B cell (primary cell): ENCODE measurements around the gene PRAMEF14. TPM values are rescaled to one million over a fixed set of nuclear protein-coding genes. Genes with fewer than 3 reads are reported as not detected.
"Not testable (repeated sequence)": the region's sequence is repeated elsewhere in the genome, so short reads cannot be mapped to it uniquely, and the experiment has no call there.

Source experiments
- ATAC-seq: fragments of 200-7000 bp; cut with Tn5 transposase; one replicate; pipeline ENCODE4 v1.10.0; 2021; ENCODE audit warnings: low read depth, mild to moderate bottlenecking, moderate number of reproducible peaks, moderate library complexity
- CTCF ChIA-PET: fragments of 350-600 bp; sonication (Branson Sonifier 250); formaldehyde crosslinking; loops from one replicate; lab custom pipeline; 2021; ENCODE audit warnings: antibody characterized with exemption, inconsistent platforms; lab: Charles Lee
- POLR2A ChIA-PET: fragments of 350-600 bp; sonication (Branson Sonifier 250); formaldehyde crosslinking; loops from one replicate; lab custom pipeline; 2021; ENCODE audit warnings: antibody characterized with exemption; lab: Charles Lee
- DNase-seq: peaks from one replicate; pipeline ENCODE4 v3.0.0; 2013
- H2AFZ ChIP-seq: 2 replicates; pipeline ENCODE4 v1.6.1; 2012; ENCODE audit warnings: mild to moderate bottlenecking, low read depth, low read length; ENCODE audit not compliant: insufficient read depth, poor library complexity, severe bottlenecking
- H3K27ac ChIP-seq, 2 donors: 1 replicate in 1 of 2; 2 replicates in 1 of 2; pipeline ENCODE4 v1.5.1; 2012 to 2013; ENCODE audit warnings: low read length in 2 of 2, mild to moderate bottlenecking in 2 of 2, moderate library complexity in 1 of 2
- H3K27me3 ChIP-seq, 4 experiments: fragments of 200-600 bp in 1 of 4; sonication (generic) in 1 of 4; replicated peaks in 1 of 4; 1 replicate in 2 of 4; 2 replicates in 2 of 4; pipeline versions ENCODE4 v1.6.1 to v1.7.0; 2013 to 2016; ENCODE audit warnings: low read length in 3 of 4, mild to moderate bottlenecking in 2 of 4, mixed read lengths in 1 of 4, moderate library complexity in 1 of 4; ENCODE audit not compliant: insufficient read depth in 4 of 4, control insufficient read depth in 3 of 4; ENCODE audit errors: control extremely low read depth in 1 of 4
- H3K36me3 ChIP-seq, 2 experiments: replicated peaks in 1 of 2; 1 replicate in 1 of 2; 2 replicates in 1 of 2; pipeline versions ENCODE4 v1.6.1 to v1.7.1; 2013; ENCODE audit warnings: low read length in 1 of 2; ENCODE audit not compliant: insufficient read depth in 2 of 2, control insufficient read depth in 1 of 2; ENCODE audit errors: control extremely low read depth in 1 of 2, extremely low read depth in 1 of 2
- H3K4me1 ChIP-seq, 2 donors: fragments of 200-600 bp in 1 of 2; sonication (generic) in 1 of 2; 1 replicate in 1 of 2; 2 replicates in 1 of 2; pipeline versions ENCODE4 v1.5.1 to v1.6.1; 2013 to 2017; ENCODE audit warnings: low read length in 2 of 2; ENCODE audit not compliant: control insufficient read depth in 2 of 2, insufficient read depth in 2 of 2
- H3K4me2 ChIP-seq: replicated peaks from 2 replicates; pipeline ENCODE3; 2012; ENCODE audit warnings: mild to moderate bottlenecking, low read depth, low read length; ENCODE audit not compliant: poor library complexity, severe bottlenecking
- H3K4me3 ChIP-seq, 5 experiments: fragments of 200-600 bp in 1 of 5; sonication (generic) in 1 of 5; 1 replicate in 3 of 5; 2 replicates in 2 of 5; pipeline versions ENCODE4 v1.5.1 to v1.7.0; 2011 to 2016; ENCODE audit warnings: low read length in 4 of 5, mild to moderate bottlenecking in 4 of 5, low read depth in 2 of 5, control low read depth in 1 of 5, moderate library complexity in 1 of 5; ENCODE audit not compliant: insufficient read depth in 1 of 5; ENCODE audit errors: control extremely low read depth in 1 of 5, extremely low read depth in 1 of 5
- H3K79me2 ChIP-seq: fragments of 200-600 bp; sonication (generic); one replicate; pipeline ENCODE4 v1.6.0; 2016; ENCODE audit warnings: low read length; ENCODE audit not compliant: control insufficient read depth, insufficient read depth
- H3K9ac ChIP-seq: fragments of 200-600 bp; sonication (generic); 2 replicates; pipeline ENCODE4 v1.6.1; 2017; ENCODE audit warnings: mild to moderate bottlenecking, low read length, moderate library complexity
- H3K9me3 ChIP-seq, 3 donors: one replicate each; pipeline versions ENCODE4 v1.6.1 to v1.7.1; 2013; ENCODE audit warnings: low read length in 2 of 3; ENCODE audit not compliant: control insufficient read depth in 2 of 3, insufficient read depth in 1 of 3; ENCODE audit errors: control extremely low read depth in 1 of 3
- H4K20me1 ChIP-seq: 2 replicates; pipeline ENCODE4 v1.6.0; 2012; ENCODE audit warnings: mild to moderate bottlenecking, low read length; ENCODE audit not compliant: insufficient read depth, control insufficient read depth, poor library complexity, severe bottlenecking
- H3K27ac Mint-ChIP-seq: one replicate; pipeline ENCODE4 v1.8.0; 2021; ENCODE audit warnings: mixed read lengths
- H3K27me3 Mint-ChIP-seq: one replicate; pipeline ENCODE4 v1.8.0; 2021; ENCODE audit warnings: mixed read lengths
- H3K4me1 Mint-ChIP-seq: one replicate; pipeline ENCODE4 v1.8.0; 2021; ENCODE audit warnings: mixed read lengths
- H3K4me3 Mint-ChIP-seq: one replicate; pipeline ENCODE4 v1.8.0; 2021; ENCODE audit warnings: mixed read lengths
- H3K9me3 Mint-ChIP-seq: one replicate; pipeline ENCODE4 v1.8.0; 2022; ENCODE audit warnings: mixed read lengths; ENCODE audit not compliant: insufficient read depth
- WGBS: methylation state at CpG from one replicate; pipeline ENCODE4 v1.1.5; 2013; ENCODE audit warnings: missing lambda C conversion rate; ENCODE audit not compliant: insufficient coverage; 5-methylcytosine and 5-hydroxymethylcytosine counted together
- intact Hi-C: fragments of 100-400 bp; cut with micrococcal nuclease; formaldehyde crosslinking; loops from one replicate; pipeline ENCODE4 v1.10.0; 2022
- polyA minus RNA-seq: library from RNA; depleted of rRNA, polyadenylated mRNA; stranded (reverse); fragments of >200 nt; gene quantifications from 2 replicates; pipeline ENCODE4 v1.2.3, GENCODE V29; 2012
- polyA plus RNA-seq: library from polyadenylated mRNA; depleted of rRNA; stranded (reverse); fragments of >200 nt; gene quantifications from 2 replicates; pipeline ENCODE4 v1.2.3, GENCODE V29; 2012
- total RNA-seq, 2 donors: library from RNA; stranded (reverse); fragments of 120-200 nt in 1 of 2; gene quantifications; 1 replicate in 1 of 2; 2 replicates in 1 of 2; pipeline versions ENCODE4 v1.2.3 to v1.2.4, GENCODE V29; 2013 to 2022

Gene PRAMEF14
- total RNA-seq (not detected in 2 replicates), polyA plus RNA-seq (not detected in 2 replicates), polyA minus RNA-seq (not detected in 2 replicates)
- not detected for total RNA-seq (2013)

GRCh38 chr1:13347034-13347433 is at the start of gene PRAMEF14:
Gene PRAMEF14 (minus strand): TSS chr1:13347134. CDS start chr1:13345314, 1,820 bp downstream.
- H2AFZ ChIP-seq, H3K4me1 Mint-ChIP-seq, intact Hi-C loops, ATAC-seq, H3K4me3 Mint-ChIP-seq, H3K9me3 Mint-ChIP-seq, POLR2A ChIA-PET, H3K4me3 ChIP-seq, H3K4me2 ChIP-seq, H3K36me3 ChIP-seq, H3K9ac ChIP-seq, H3K27me3 ChIP-seq, H3K27me3 Mint-ChIP-seq, H3K27ac ChIP-seq, H4K20me1 ChIP-seq, H3K27ac Mint-ChIP-seq, CTCF ChIA-PET, H3K9me3 ChIP-seq, H3K4me1 ChIP-seq, DNase-seq, H3K79me2 ChIP-seq: not testable (repeated sequence)
- WGBS: no CpG with 5 or more reads among the region's 7 CpGs

GRCh38 chr1:13395311-13395710 is 48.4 kb upstream of the PRAMEF14 start:
- H3K27me3 ChIP-seq, H3K4me2 ChIP-seq, H2AFZ ChIP-seq, DNase-seq, H3K9me3 Mint-ChIP-seq, H3K27me3 Mint-ChIP-seq, H3K27ac Mint-ChIP-seq, H3K4me1 ChIP-seq, ATAC-seq, H3K36me3 ChIP-seq, H3K79me2 ChIP-seq, H3K4me3 Mint-ChIP-seq, H3K9ac ChIP-seq, H3K9me3 ChIP-seq, POLR2A ChIA-PET, H3K27ac ChIP-seq, intact Hi-C loops, H3K4me1 Mint-ChIP-seq, H3K4me3 ChIP-seq, H4K20me1 ChIP-seq, CTCF ChIA-PET: not testable (repeated sequence)
- WGBS: 95% methylated on average over 4 of the region's 22 CpGs

GRCh38 chr1:13394761-13395160 is 47.8 kb upstream of the PRAMEF14 start:
- H3K9me3 Mint-ChIP-seq, H3K27me3 ChIP-seq, H2AFZ ChIP-seq, H3K36me3 ChIP-seq, H3K4me3 ChIP-seq, H4K20me1 ChIP-seq, H3K9ac ChIP-seq, H3K4me1 Mint-ChIP-seq, H3K27ac Mint-ChIP-seq, H3K9me3 ChIP-seq, intact Hi-C loops, H3K4me3 Mint-ChIP-seq, ATAC-seq, POLR2A ChIA-PET, H3K27me3 Mint-ChIP-seq, H3K4me1 ChIP-seq, H3K4me2 ChIP-seq, DNase-seq, CTCF ChIA-PET, H3K79me2 ChIP-seq, H3K27ac ChIP-seq: not testable (repeated sequence)
- 93% methylated on average over 11 of the region's 32 CpGs for WGBS

GRCh38 chr1:13393004-13393403 is 46.1 kb upstream of the PRAMEF14 start:
- CTCF ChIA-PET, H3K4me3 Mint-ChIP-seq, H3K27me3 ChIP-seq, H3K9ac ChIP-seq, H3K4me2 ChIP-seq, H3K9me3 ChIP-seq, H3K4me1 ChIP-seq, H4K20me1 ChIP-seq, H3K4me3 ChIP-seq, H3K27ac ChIP-seq, H3K9me3 Mint-ChIP-seq, H3K4me1 Mint-ChIP-seq, H3K36me3 ChIP-seq, H3K79me2 ChIP-seq, intact Hi-C loops, ATAC-seq, POLR2A ChIA-PET, H3K27ac Mint-ChIP-seq, DNase-seq, H3K27me3 Mint-ChIP-seq, H2AFZ ChIP-seq: not testable (repeated sequence)
- WGBS: 75% methylated on average over 7 of the region's 7 CpGs
